NCI-H2081 (cell line): ENCODE data around the gene TMEM135.

ENCODE experiments used
- DNase-seq, 2 experiments: peaks; one replicate each; lab custom pipeline; 2025; lab: John Stamatoyannopoulos, UW

TMEM135 gene

GRCh38 chr11:87194985-87195820 lies 157.5 kb downstream of the TMEM135 start:
- no peak for DNase-seq

GRCh38 chr11:87198266-87198881 lies 160.6 kb downstream of the TMEM135 start:
- DNase-seq, result no peak

GRCh38 chr11:87201376-87201775 lies 163.6 kb downstream of the TMEM135 start:
- DNase-seq, result no peak

- DNase-seq, result no peak
These were observed 166.3 kb downstream of the TMEM135 start for GRCh38 chr11:87203907-87204602.

DNA sequence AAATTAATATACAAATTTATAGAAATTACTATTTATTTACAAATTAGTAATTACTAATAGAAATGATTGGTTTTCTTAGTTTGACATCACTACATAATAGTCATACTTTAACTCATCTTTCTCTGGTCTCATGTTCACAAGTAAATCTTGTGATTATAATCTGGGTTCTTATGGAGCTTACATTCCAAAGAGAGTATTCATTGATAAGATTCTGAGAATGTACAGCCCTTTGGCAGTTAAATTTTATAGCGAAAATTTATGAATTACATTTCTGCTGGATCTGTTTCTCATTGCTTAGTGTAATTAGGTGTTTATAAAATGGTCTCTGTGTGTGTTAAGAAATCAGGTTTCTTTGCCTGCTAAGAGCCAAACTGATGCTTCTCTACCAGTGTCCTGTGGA lies 175.2 kb downstream of the TMEM135 start:
- DNase-seq, result no peak

DNA sequence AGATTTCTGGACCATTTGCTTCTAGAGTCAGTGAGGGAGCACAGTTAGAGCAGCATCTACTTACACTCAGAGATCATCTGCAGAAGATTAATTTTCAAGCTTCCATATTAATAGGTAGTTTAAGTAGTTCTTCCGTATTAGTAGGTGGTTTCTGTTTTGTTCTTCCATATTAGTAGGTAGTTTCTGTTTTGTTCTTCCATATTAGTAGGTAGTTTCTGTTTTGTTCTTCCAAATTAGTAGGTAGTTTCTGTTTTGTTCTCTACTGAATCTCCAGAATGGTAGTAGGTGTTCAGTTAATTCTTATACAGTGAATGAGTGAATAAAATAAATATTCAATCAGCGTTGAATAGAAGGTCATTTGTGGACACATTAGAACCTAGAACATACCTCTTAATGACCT lies 175.7 kb downstream of the TMEM135 start:
- no peak for DNase-seq

DNA sequence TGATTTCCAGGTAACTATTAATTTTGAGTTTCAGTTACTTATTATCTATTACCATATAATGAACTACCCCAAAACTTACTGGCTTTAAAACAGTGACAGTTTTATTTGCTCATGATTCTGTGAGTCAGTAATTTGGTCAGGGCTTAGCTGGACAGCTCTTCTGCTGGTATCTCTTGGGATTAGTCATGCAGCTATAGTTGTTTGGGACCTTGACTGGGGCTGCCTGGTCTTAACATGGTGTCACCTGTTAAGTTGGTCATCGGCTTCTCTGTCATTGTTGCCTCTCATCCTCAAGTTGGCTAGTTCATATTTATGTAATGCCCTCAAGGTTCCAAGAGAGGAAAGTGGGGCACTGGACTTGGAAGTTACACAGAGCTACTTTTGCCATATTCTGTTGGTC lies 177.5 kb downstream of the TMEM135 start:
- no peak for DNase-seq

DNA sequence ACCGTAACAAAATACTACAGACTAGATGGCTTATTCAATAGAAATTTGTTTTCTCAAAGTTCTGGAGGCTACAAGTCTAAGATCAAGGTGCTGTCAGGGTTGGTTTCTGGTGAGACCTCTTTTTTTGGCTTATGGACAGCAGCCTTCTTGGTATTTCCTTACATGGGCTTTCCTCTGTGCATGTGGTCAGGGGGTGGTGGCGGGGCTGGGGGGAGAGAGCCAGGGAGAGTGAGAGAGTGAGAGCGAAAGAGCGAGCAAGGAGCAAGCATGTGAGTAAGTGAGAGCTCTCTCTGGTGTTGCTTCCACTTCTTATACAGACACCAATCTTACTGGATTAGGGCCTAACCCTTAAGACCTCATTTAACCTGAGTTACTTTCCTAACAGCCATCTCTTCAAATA lies 181.5 kb downstream of the TMEM135 start:
- DNase-seq, result no peak

- no peak for DNase-seq
These were observed 186.1 kb downstream of the TMEM135 start for GRCh38 chr11:87223816-87224215.

GRCh38 chr11:87224486-87224885 lies 186.8 kb downstream of the TMEM135 start:
- DNase-seq, result no peak

DNA sequence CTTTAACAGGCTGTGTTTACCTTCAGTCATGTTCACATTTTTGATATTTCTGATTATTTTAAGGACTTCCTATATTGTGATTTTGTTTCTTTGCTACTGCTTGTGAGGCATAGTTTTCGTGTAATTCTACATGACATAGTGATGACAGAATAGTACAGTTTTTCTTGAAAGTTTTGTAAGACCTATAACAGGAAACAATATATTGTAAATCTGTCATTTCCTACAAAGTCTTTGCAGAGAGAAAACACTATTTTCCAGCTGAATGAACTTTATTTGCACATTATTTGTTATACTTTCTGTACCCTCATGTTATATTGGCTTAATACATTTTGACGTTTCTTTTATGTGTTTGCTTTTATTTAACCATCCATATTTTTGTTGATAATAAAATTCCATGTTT lies 191.1 kb downstream of the TMEM135 start:
- DNase-seq, result no peak

DNA sequence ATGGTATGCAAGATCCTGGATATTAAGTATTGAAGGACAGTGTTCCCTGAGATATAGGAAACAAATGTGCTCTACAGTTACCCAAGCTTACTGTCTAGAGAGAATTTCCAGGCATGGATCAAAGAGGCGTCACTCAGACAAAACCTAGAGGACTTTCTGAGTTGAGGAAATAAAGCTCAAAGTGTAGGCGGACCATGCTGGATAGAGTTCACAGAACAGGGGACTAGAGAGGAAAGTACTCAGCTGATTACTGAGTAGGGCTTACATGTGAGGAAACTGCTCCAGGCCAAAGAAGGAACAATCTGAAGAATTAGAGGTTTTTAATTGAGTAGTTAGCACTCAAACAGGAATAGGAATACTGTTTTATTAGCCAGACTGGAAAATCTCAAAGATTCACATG lies 193.3 kb downstream of the TMEM135 start:
- DNase-seq, result no peak

DNA sequence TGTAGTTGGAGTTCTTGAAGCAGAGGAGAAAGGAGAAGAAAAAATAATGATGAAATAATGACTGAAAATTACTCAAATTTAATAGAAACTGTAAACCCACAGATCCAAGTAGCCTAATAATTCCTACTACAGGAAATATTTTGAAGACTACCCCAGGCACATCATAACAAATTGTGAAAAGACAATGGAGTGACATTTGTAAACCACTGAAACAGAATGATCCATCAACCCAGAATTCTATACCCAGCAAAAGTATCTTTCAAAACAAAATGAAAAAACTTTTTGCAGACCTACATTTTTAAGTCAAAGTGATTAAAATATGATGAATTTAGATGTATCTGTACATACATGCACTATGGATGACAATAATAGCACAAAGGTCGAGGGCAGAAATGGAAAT lies 194.6 kb downstream of the TMEM135 start:
- DNase-seq, result no peak

DNA sequence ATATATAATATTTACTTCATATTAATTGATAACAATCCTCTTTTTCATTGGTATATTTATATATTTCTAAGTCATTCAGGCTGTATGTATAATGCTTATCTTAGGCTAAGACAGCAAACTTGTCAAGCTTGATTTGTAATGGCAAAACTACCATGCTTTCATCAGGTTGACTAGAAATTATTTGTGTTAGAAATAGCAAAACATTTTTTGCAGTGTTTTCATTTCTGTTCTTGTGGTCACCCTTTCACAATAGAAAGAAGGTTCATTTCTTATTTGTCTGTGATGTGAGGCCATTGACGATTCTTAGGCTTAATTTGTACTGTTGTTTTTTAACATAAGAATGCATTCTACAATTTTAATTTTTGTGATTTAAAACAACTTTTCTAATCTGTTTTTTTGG lies 197.6 kb downstream of the TMEM135 start:
- no peak for DNase-seq

GRCh38 chr11:87236368-87236767 lies 198.6 kb downstream of the TMEM135 start:
- DNase-seq, result no peak

- DNase-seq, result no peak
These were observed 201.3 kb downstream of the TMEM135 start for GRCh38 chr11:87239001-87239400.

- DNase-seq, result no peak
These were observed 201.8 kb downstream of the TMEM135 start for GRCh38 chr11:87239531-87239930.

- no peak for DNase-seq
These were observed 213.8 kb downstream of the TMEM135 start for GRCh38 chr11:87251560-87251959.

GRCh38 chr11:87252869-87253268 lies 215.1 kb downstream of the TMEM135 start:
- DNase-seq, result no peak

- no peak for DNase-seq
These were observed 216.8 kb downstream of the TMEM135 start for GRCh38 chr11:87254562-87254961.

GRCh38 chr11:87255589-87255988 lies 217.9 kb downstream of the TMEM135 start:
- DNase-seq, result no peak

DNA sequence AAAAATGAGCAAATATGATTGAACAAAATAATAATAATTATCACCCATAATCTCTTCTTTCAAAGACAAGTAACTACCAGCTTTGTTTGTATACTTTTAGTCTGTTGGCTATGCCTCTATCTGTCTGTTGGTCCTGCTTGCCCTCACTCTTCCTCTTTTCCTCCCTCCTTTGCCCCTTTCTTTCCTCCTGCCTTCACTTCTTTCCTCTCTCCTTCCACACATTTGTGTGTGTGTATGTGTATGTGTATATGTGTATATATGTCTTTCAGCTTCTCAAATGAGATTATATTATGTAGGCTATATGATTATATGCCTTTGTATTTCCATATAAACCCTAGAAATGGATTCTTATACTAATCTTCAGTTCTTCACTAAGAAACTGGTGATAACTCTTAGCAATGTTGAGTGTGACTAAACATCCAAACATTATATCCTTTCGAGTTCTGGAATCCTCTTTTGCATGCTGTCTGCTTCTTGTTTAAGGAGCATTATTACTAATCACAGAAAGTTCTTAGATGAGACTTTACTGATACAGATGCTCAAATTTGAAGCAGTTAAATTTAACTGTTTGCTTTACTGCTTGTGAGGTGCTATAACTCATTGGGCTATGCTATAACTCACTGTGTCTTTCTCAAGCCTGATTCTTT lies 219.1 kb downstream of the TMEM135 start:
- no peak for DNase-seq
